HEK293 (cell line): ENCODE measurements around the gene VAV2.

ENCODE experiments used
- BCL11A ChIP-seq: fragments of 450-650 bp; formaldehyde crosslinking; IDR thresholded peaks from 2 replicates; pipeline ENCODE4 v1.5.1; 2016; ENCODE audit warnings: low read depth, missing biosample characterization, missing genetic modification characterization
- HOXA7 ChIP-seq: sonication (generic); formaldehyde crosslinking; IDR thresholded peaks from 2 replicates; pipeline ENCODE4 v1.8.1; 2022; ENCODE audit warnings: missing genetic modification reagents, borderline replicate concordance
- HOXC10 ChIP-seq: sonication (generic); formaldehyde crosslinking; IDR thresholded peaks from 2 replicates; pipeline ENCODE4 v1.8.1; 2023; ENCODE audit warnings: mild to moderate bottlenecking, missing genetic modification reagents
- MYNN ChIP-seq: fragments of 450-650 bp; formaldehyde crosslinking; IDR thresholded peaks from 2 replicates; pipeline ENCODE4 v1.5.1; 2016; ENCODE audit warnings: missing biosample characterization, missing genetic modification characterization, borderline replicate concordance
- ZFP41 ChIP-seq: fragments of 450-650 bp; formaldehyde crosslinking; IDR thresholded peaks from 2 replicates; pipeline ENCODE4 v1.5.1; 2016; ENCODE audit warnings: missing biosample characterization, missing genetic modification characterization, borderline replicate concordance
- ZFP69B ChIP-seq: fragments of 450-650 bp; formaldehyde crosslinking; IDR thresholded peaks from 2 replicates; pipeline ENCODE4 v1.5.1; 2016; ENCODE audit warnings: missing biosample characterization, missing genetic modification characterization
- ZNF138 ChIP-seq: fragments of 450-650 bp; formaldehyde crosslinking; IDR thresholded peaks from 2 replicates; pipeline ENCODE4 v1.5.1; 2016; ENCODE audit warnings: missing biosample characterization, missing genetic modification characterization, borderline replicate concordance
- ZNF366 ChIP-seq: fragments of 450-650 bp; formaldehyde crosslinking; conservative IDR thresholded peaks from 2 replicates; pipeline ENCODE4 v1.5.1; 2016; ENCODE audit warnings: missing biosample characterization, missing genetic modification characterization
- ZNF433 ChIP-seq: fragments of 450-650 bp; formaldehyde crosslinking; IDR thresholded peaks from 2 replicates; pipeline ENCODE4 v1.5.1; 2016; ENCODE audit warnings: missing biosample characterization, missing genetic modification characterization, low read depth
- ZNF561 ChIP-seq: fragments of 450-650 bp; IDR thresholded peaks from 2 replicates; pipeline ENCODE4 v1.5.1; 2018; ENCODE audit warnings: missing biosample characterization, missing genetic modification characterization, borderline replicate concordance
- ZNF610 ChIP-seq: fragments of 450-650 bp; formaldehyde crosslinking; IDR thresholded peaks from 2 replicates; pipeline ENCODE4 v1.5.1; 2016; ENCODE audit warnings: missing biosample characterization, missing genetic modification characterization, borderline replicate concordance
- ZNF660 ChIP-seq: fragments of 450-650 bp; IDR thresholded peaks from 2 replicates; pipeline ENCODE4 v1.5.1; 2018; ENCODE audit warnings: missing biosample characterization, mild to moderate bottlenecking, missing genetic modification characterization
- ZNF670 ChIP-seq: fragments of 450-650 bp; formaldehyde crosslinking; IDR thresholded peaks from 2 replicates; pipeline ENCODE4 v1.5.1; 2016; ENCODE audit warnings: missing biosample characterization, missing genetic modification characterization, low read depth
- ZNF747 ChIP-seq: fragments of 450-650 bp; formaldehyde crosslinking; IDR thresholded peaks from 2 replicates; pipeline ENCODE4 v1.5.1; 2016; ENCODE audit warnings: missing biosample characterization, missing genetic modification characterization
- ZNF777 ChIP-seq: fragments of 450-650 bp; formaldehyde crosslinking; IDR thresholded peaks from 2 replicates; pipeline ENCODE4 v1.5.1; 2017; ENCODE audit warnings: missing biosample characterization, missing genetic modification characterization, borderline replicate concordance
- ZNF791 ChIP-seq: fragments of 450-650 bp; formaldehyde crosslinking; IDR thresholded peaks from 2 replicates; pipeline ENCODE4 v1.5.1; 2016; ENCODE audit warnings: missing biosample characterization, missing genetic modification characterization
- ZNF843 ChIP-seq: fragments of 450-650 bp; formaldehyde crosslinking; IDR thresholded peaks from 2 replicates; pipeline ENCODE4 v1.5.1; 2016; ENCODE audit warnings: missing biosample characterization, missing genetic modification characterization
- ZXDB ChIP-seq: fragments of 450-650 bp; formaldehyde crosslinking; IDR thresholded peaks from 2 replicates; pipeline ENCODE4 v1.5.1; 2016; ENCODE audit warnings: missing biosample characterization, missing genetic modification characterization
- TF ChIP-seq, protein P1 (sequence below): fragments of 450-650 bp; formaldehyde crosslinking; IDR thresholded peaks from 2 replicates; pipeline ENCODE4 v1.5.1; 2016; ENCODE audit warnings: missing biosample characterization, missing genetic modification characterization, borderline replicate concordance
- TF ChIP-seq, protein P2 (sequence below): fragments of 450-650 bp; formaldehyde crosslinking; IDR thresholded peaks from 2 replicates; pipeline ENCODE4; 2016; ENCODE audit warnings: missing biosample characterization, missing genetic modification characterization
- TF ChIP-seq, protein P3 (sequence below): sonication (generic); formaldehyde crosslinking; IDR thresholded peaks from 2 replicates; pipeline ENCODE4 v1.8.1; 2022; ENCODE audit warnings: mild to moderate bottlenecking, moderate library complexity, missing genetic modification reagents
- TF ChIP-seq, protein P4 (sequence below): fragments of 450-650 bp; formaldehyde crosslinking; IDR thresholded peaks from 2 replicates; pipeline ENCODE4 v1.5.1; 2016; ENCODE audit warnings: missing biosample characterization, missing genetic modification characterization, low read depth
- TF ChIP-seq, protein P5 (sequence below): fragments of 450-650 bp; formaldehyde crosslinking; IDR thresholded peaks from 2 replicates; pipeline ENCODE4 v1.5.1; 2016; ENCODE audit warnings: missing biosample characterization, missing genetic modification characterization
- TF ChIP-seq, protein P6 (sequence below): fragments of 450-650 bp; IDR thresholded peaks from 2 replicates; pipeline ENCODE4 v1.5.1; 2018; ENCODE audit warnings: missing biosample characterization, missing genetic modification characterization
- TF ChIP-seq, protein P7 (sequence below): fragments of 450-650 bp; formaldehyde crosslinking; IDR thresholded peaks from 2 replicates; pipeline ENCODE4 v1.5.1; 2016; ENCODE audit warnings: missing biosample characterization, missing genetic modification characterization

Gene VAV2

DNA sequence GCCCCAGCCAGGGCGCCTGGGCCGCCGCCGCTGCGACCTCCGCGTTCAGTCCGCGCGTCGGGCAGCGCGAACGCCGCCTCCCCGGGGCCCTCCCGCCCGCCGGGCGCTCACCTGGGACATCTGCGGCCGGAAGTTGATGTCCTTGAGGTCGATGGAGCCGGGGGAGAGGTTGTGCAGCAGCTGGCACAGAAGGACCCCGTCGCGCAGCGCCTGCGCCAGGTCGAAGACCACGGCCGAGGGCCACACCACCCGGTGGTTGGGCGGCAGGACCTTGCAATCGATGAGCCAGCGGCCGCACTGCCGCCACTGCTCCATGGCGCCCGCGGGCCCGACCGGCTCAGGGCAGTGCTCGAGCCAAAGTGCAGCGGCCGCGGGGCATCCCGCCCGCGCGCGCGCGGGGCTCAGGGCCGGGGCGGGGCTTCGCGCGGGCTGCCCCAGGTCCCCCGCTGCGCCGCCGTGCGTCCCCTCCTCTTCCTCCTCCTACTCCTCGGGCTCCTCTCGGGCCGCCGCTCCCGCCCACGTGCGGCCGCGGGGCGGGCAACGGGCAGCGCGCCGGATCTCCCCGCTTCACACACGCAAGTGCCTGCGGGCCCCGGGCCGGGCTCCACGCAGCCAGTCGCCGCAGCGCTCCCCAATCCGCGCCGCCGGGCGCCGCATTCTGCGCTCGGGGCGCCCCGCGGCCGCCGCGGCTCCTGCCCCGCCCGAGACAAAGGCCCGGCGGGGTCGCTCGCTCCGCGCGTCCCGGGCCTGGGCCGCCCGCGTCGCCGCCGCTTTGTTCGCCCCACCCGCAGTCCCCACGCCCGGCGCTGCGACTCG is at the start of gene VAV2 (continued):
- TF ChIP-seq, protein P1, sequence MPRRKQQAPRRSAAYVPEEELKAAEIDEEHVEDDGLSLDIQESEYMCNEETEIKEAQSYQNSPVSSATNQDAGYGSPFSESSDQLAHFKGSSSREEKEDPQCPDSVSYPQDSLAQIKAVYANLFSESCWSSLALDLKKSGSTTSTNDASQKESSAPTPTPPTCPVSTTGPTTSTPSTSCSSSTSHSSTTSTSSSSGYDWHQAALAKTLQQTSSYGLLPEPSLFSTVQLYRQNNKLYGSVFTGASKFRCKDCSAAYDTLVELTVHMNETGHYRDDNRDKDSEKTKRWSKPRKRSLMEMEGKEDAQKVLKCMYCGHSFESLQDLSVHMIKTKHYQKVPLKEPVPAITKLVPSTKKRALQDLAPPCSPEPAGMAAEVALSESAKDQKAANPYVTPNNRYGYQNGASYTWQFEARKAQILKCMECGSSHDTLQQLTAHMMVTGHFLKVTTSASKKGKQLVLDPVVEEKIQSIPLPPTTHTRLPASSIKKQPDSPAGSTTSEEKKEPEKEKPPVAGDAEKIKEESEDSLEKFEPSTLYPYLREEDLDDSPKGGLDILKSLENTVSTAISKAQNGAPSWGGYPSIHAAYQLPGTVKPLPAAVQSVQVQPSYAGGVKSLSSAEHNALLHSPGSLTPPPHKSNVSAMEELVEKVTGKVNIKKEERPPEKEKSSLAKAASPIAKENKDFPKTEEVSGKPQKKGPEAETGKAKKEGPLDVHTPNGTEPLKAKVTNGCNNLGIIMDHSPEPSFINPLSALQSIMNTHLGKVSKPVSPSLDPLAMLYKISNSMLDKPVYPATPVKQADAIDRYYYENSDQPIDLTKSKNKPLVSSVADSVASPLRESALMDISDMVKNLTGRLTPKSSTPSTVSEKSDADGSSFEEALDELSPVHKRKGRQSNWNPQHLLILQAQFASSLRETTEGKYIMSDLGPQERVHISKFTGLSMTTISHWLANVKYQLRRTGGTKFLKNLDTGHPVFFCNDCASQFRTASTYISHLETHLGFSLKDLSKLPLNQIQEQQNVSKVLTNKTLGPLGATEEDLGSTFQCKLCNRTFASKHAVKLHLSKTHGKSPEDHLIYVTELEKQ (tag by site-specific recombination): no peak
- TF ChIP-seq ZNF670 (tag by site-specific recombination): no peak
- TF ChIP-seq, protein P2, sequence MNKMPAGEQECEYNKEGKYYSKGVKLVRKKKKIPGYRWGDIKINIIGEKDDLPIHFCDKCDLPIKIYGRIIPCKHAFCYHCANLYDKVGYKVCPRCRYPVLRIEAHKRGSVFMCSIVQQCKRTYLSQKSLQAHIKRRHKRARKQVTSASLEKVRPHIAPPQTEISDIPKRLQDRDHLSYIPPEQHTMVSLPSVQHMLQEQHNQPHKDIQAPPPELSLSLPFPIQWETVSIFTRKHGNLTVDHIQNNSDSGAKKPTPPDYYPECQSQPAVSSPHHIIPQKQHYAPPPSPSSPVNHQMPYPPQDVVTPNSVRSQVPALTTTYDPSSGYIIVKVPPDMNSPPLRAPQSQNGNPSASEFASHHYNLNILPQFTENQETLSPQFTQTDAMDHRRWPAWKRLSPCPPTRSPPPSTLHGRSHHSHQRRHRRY (tag by site-specific recombination): no peak
- TF ChIP-seq HOXC10 (CRISPR knock-in tag): no peak
- TF ChIP-seq ZNF791: no peak
- no peak for TF ChIP-seq ZNF660 (tag by site-specific recombination)
- TF ChIP-seq, protein P3, sequence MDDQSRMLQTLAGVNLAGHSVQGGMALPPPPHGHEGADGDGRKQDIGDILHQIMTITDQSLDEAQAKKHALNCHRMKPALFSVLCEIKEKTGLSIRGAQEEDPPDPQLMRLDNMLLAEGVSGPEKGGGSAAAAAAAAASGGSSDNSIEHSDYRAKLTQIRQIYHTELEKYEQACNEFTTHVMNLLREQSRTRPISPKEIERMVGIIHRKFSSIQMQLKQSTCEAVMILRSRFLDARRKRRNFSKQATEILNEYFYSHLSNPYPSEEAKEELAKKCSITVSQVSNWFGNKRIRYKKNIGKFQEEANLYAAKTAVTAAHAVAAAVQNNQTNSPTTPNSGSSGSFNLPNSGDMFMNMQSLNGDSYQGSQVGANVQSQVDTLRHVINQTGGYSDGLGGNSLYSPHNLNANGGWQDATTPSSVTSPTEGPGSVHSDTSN (CRISPR knock-in tag): peak; percentile 64; the same call in 1 of the 2 replicates
- TF ChIP-seq ZNF433: no peak
- TF ChIP-seq ZNF138 (tag by site-specific recombination): no peak
- TF ChIP-seq HOXA7: no peak
- TF ChIP-seq, protein P4, sequence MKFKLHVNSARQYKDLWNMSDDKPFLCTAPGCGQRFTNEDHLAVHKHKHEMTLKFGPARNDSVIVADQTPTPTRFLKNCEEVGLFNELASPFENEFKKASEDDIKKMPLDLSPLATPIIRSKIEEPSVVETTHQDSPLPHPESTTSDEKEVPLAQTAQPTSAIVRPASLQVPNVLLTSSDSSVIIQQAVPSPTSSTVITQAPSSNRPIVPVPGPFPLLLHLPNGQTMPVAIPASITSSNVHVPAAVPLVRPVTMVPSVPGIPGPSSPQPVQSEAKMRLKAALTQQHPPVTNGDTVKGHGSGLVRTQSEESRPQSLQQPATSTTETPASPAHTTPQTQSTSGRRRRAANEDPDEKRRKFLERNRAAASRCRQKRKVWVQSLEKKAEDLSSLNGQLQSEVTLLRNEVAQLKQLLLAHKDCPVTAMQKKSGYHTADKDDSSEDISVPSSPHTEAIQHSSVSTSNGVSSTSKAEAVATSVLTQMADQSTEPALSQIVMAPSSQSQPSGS (tag by site-specific recombination): no peak
- TF ChIP-seq, protein P5, sequence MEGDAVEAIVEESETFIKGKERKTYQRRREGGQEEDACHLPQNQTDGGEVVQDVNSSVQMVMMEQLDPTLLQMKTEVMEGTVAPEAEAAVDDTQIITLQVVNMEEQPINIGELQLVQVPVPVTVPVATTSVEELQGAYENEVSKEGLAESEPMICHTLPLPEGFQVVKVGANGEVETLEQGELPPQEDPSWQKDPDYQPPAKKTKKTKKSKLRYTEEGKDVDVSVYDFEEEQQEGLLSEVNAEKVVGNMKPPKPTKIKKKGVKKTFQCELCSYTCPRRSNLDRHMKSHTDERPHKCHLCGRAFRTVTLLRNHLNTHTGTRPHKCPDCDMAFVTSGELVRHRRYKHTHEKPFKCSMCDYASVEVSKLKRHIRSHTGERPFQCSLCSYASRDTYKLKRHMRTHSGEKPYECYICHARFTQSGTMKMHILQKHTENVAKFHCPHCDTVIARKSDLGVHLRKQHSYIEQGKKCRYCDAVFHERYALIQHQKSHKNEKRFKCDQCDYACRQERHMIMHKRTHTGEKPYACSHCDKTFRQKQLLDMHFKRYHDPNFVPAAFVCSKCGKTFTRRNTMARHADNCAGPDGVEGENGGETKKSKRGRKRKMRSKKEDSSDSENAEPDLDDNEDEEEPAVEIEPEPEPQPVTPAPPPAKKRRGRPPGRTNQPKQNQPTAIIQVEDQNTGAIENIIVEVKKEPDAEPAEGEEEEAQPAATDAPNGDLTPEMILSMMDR (tag by site-specific recombination): no peak
- TF ChIP-seq ZXDB (tag by site-specific recombination): peak; percentile 33; the same call in 1 of the 2 replicates
- TF ChIP-seq ZFP69B (tag by site-specific recombination): no peak
- TF ChIP-seq ZNF747 (tag by site-specific recombination): no peak
- peak; percentile 28; the same call in 1 of the 2 replicates for TF ChIP-seq ZNF561 (tag by site-specific recombination)
- no peak for TF ChIP-seq MYNN
- TF ChIP-seq, protein P6, sequence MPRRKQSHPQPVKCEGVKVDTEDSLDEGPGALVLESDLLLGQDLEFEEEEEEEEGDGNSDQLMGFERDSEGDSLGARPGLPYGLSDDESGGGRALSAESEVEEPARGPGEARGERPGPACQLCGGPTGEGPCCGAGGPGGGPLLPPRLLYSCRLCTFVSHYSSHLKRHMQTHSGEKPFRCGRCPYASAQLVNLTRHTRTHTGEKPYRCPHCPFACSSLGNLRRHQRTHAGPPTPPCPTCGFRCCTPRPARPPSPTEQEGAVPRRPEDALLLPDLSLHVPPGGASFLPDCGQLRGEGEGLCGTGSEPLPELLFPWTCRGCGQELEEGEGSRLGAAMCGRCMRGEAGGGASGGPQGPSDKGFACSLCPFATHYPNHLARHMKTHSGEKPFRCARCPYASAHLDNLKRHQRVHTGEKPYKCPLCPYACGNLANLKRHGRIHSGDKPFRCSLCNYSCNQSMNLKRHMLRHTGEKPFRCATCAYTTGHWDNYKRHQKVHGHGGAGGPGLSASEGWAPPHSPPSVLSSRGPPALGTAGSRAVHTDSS: peak; percentile 86
- TF ChIP-seq ZNF843 (tag by site-specific recombination): no peak
- TF ChIP-seq BCL11A (tag by site-specific recombination): no peak
- TF ChIP-seq ZNF610 (tag by site-specific recombination): no peak
- no peak for TF ChIP-seq ZNF777 (tag by site-specific recombination)
- no peak for TF ChIP-seq ZFP41
- TF ChIP-seq, protein P7, sequence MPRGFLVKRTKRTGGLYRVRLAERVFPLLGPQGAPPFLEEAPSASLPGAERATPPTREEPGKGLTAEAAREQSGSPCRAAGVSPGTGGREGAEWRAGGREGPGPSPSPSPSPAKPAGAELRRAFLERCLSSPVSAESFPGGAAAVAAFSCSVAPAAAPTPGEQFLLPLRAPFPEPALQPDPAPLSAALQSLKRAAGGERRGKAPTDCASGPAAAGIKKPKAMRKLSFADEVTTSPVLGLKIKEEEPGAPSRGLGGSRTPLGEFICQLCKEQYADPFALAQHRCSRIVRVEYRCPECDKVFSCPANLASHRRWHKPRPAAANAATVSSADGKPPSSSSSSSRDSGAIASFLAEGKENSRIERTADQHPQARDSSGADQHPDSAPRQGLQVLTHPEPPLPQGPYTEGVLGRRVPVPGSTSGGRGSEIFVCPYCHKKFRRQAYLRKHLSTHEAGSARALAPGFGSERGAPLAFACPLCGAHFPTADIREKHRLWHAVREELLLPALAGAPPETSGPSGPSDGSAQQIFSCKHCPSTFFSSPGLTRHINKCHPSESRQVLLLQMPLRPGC (tag by site-specific recombination): no peak
- TF ChIP-seq ZNF366 (tag by site-specific recombination): no peak
